ENCODE measurements around the gene VPS4A.

GRCh38 chr16:69350536-69351133 lies 39.5 kb downstream of the VPS4A start:
- TF ChIP-seq POLR2A (IDR thresholded peaks at IDR 0.05) (no peak), CTCF (IDR thresholded peaks at IDR 0.05) (no peak), EP300 (IDR thresholded peaks at IDR 0.05) (no peak), POLR2AphosphoS5 (IDR thresholded peaks at IDR 0.05) (no peak)

Data from upper lobe of left lung (tissue), 4 donors.